Measurements from ENCODE around the gene SLC12A7. TPM values are rescaled to one million over a fixed set of nuclear protein-coding genes. Genes with fewer than 3 reads are reported as not detected.
A peak's percentile ranks its signal among the peaks of the same experiment; 100 is the strongest.

SLC12A7 gene
- total and polyA plus RNA-seq, 7 experiments from 2014 or later, result 6.4 to 101 (median 61.9) TPM

DNA sequence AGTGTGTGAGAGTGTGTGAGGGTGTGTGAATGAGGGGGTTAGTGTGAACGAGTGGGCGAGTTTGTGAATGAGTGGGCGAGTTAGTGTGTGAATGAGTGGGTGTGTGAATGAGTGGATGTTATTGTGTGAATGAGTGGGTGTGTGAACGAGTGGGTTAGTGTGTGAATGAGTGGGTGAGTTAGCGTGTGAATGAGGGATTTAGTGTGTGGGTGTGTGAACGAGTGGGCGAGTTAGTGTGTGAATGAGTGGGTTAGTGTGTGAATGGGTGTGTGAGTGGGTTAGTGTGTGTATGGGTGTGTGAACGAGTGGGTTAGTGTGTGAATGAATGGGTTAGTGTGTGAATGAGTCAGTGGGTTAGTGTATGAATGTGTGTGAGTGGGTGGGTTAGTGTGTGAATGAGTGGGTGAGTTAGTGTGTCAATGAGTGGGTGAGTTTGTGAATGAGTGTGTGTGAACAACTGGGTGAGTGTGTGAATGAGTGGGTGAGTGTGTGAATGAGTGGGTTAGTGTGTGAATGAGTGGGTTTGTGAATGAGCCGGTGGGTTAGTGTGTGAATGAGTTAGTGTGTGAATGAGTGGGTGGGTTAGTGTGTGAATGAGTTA is 65.8 kb downstream of the SLC12A7 start:
- no peak for ATAC-seq
- no peak overlapping the region for H3K4me3 Mint-ChIP-seq
- H3K9me3 Mint-ChIP-seq, result peaks cover 0 to 75% (median 0%) of the 10 kb centered on the region in 11 donors
- intact Hi-C loops (cut with micrococcal nuclease), result no loop called here
- no peak overlapping the region for H3K4me3 ChIP-seq (ENCODE audit: low read length)
- no peak overlapping the region for H3K27ac ChIP-seq (ENCODE audit: low read depth, low read length)
- peak overlapping the region in 3 of 9 donors; percentile 16 to 25 (median 18) for H3K27ac Mint-ChIP-seq
- H3K4me1 ChIP-seq (ENCODE audit: control insufficient read depth in 2 of 2, insufficient read depth in 2 of 2, low read length in 2 of 2), result no peaks in the 10 kb centered on the region
- H3K36me3 ChIP-seq (ENCODE audit: control insufficient read depth in 2 of 3, insufficient read depth in 3 of 3, low read length in 3 of 3), result no peaks in the 10 kb centered on the region
- peaks cover 0 to 69% (median 0%) of the 10 kb centered on the region in 5 donors for H3K36me3 Mint-ChIP-seq
- DNase-seq, result no peak
- peaks cover 0 to 40% (median 10%) of the 10 kb centered on the region in 7 donors for H3K4me1 Mint-ChIP-seq
- no peaks in the 10 kb centered on the region for H3K9me3 ChIP-seq (ENCODE audit: control insufficient read depth in 2 of 3, low read length in 3 of 3)
- CTCF ChIA-PET, result no interaction called here
- POLR2A ChIA-PET, result no interaction called here
- H3K27me3 ChIP-seq (ENCODE audit: control insufficient read depth in 2 of 2, insufficient read depth in 2 of 2, low read length in 2 of 2), result no peaks in the 10 kb centered on the region
- H3K27me3 Mint-ChIP-seq, result no peaks in the 10 kb centered on the region

DNA sequence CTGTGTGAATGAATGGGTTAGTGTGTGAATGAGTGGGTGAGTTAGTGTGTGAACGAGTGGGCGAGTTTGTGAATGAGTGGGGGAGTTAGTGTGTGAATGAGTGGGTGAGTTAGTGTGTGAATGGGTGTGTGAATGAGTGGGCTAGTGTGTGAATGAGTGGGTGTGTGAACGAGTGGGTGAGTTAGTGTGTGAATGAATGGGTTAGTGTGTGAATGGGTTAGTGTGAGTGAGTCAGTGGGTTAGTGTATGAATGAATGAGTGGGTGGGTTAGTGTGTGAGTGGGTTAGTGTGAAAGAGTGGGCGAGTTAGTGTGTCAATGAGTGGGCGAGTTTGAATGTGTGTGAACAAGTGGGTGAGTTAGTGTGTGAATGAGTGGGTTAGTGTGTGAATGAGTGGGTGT is 67.7 kb downstream of the SLC12A7 start:
- no peak for ATAC-seq
- H3K36me3 ChIP-seq (ENCODE audit: control insufficient read depth in 2 of 3, insufficient read depth in 3 of 3, low read length in 3 of 3), result no peaks in the 10 kb centered on the region
- H3K4me3 ChIP-seq (ENCODE audit: low read length), result no peak overlapping the region
- Mint-ChIP-seq H3K4me1 (peaks cover 0 to 45% (median 10%) of the 10 kb centered on the region in 7 donors), H3K4me3 (no peak overlapping the region), H3K36me3 (peaks cover 0 to 71% (median 0%) of the 10 kb centered on the region in 5 donors), H3K27ac (peak overlapping the region in 2 of 9 donors; percentile 38 to 48), H3K9me3 (peaks cover 0 to 78% (median 0%) of the 10 kb centered on the region in 11 donors), H3K27me3 (no peaks in the 10 kb centered on the region)
- intact Hi-C loops (cut with micrococcal nuclease), result no loop called here
- H3K27me3 ChIP-seq (ENCODE audit: control insufficient read depth in 2 of 2, insufficient read depth in 2 of 2, low read length in 2 of 2), result no peaks in the 10 kb centered on the region
- no peak overlapping the region for H3K27ac ChIP-seq (ENCODE audit: low read depth, low read length)
- H3K4me1 ChIP-seq (ENCODE audit: control insufficient read depth in 2 of 2, insufficient read depth in 2 of 2, low read length in 2 of 2), result no peaks in the 10 kb centered on the region
- ChIA-PET POLR2A (no interaction called here), CTCF (no interaction called here)
- no peaks in the 10 kb centered on the region for H3K9me3 ChIP-seq (ENCODE audit: control insufficient read depth in 2 of 3, low read length in 3 of 3)
- DNase-seq, result no peak

DNA sequence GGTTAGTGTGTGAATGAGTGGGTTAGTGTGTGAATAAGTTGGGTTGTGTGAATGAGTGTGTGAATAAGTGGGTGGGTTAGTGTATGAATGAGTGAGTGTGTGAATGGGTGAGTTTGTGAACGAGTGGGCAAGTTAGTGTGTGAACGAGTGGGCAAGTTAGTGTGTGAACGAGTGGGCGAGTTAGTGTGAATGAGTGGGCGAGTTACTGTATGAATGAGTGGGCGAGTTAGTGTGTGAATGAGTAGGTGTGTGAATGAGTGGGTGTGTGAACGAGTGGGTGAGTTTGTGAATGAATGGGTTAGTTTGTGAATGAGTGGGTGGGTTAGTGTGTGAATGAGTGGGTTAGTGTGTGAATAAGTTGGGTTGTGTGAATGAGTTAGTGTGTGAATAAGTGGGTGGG is 68.5 kb downstream of the SLC12A7 start:
- H3K4me1 ChIP-seq (ENCODE audit: control insufficient read depth in 2 of 2, insufficient read depth in 2 of 2, low read length in 2 of 2), result no peaks in the 10 kb centered on the region
- no peak for DNase-seq
- no peak overlapping the region for H3K27ac ChIP-seq (ENCODE audit: low read depth, low read length)
- H3K4me3 ChIP-seq (ENCODE audit: low read length), result no peak overlapping the region
- CTCF ChIA-PET, result no interaction called here
- H3K36me3 Mint-ChIP-seq, result peaks cover 0 to 68% (median 0%) of the 10 kb centered on the region in 5 donors
- no peaks in the 10 kb centered on the region for H3K36me3 ChIP-seq (ENCODE audit: control insufficient read depth in 2 of 3, insufficient read depth in 3 of 3, low read length in 3 of 3)
- POLR2A ChIA-PET, result no interaction called here
- no peaks in the 10 kb centered on the region for H3K27me3 ChIP-seq (ENCODE audit: control insufficient read depth in 2 of 2, insufficient read depth in 2 of 2, low read length in 2 of 2)
- H3K27me3 Mint-ChIP-seq, result no peaks in the 10 kb centered on the region
- peaks cover 0 to 45% (median 9%) of the 10 kb centered on the region in 7 donors for H3K4me1 Mint-ChIP-seq
- no peaks in the 10 kb centered on the region for H3K9me3 ChIP-seq (ENCODE audit: control insufficient read depth in 2 of 3, low read length in 3 of 3)
- ATAC-seq, result no peak
- peaks cover 0 to 75% (median 0%) of the 10 kb centered on the region in 11 donors for H3K9me3 Mint-ChIP-seq
- peak overlapping the region in 4 of 9 donors; percentile 20 to 48 (median 30) for H3K27ac Mint-ChIP-seq
- intact Hi-C loops (cut with micrococcal nuclease), result no loop called here
- H3K4me3 Mint-ChIP-seq, result no peak overlapping the region

DNA sequence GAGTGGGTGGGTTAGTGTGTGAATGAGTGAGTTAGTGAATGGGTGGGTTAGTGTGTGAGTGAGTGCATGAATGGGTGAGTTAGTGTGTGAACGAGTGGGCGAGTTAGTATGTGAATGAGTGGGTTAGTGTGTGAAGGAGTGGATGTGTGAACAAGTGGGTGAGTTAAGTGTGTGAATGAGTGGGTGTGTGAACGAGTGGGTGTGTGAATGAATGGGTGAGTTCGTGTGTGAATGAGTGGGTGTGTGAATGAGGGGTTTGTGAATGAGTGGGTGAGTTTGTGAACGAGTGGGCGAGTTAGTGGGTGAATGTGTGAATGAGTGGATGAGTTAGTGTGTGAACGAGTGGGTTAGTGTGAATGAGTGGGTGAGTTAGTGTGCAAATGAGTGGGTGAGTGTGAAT is 69.2 kb downstream of the SLC12A7 start:
- Mint-ChIP-seq H3K9me3 (peaks cover 0 to 68% (median 0%) of the 10 kb centered on the region in 11 donors), H3K36me3 (peaks cover 0 to 61% (median 0%) of the 10 kb centered on the region in 5 donors), H3K27ac (peak overlapping the region in 3 of 9 donors; percentile 26 to 46 (median 33)), H3K4me1 (peaks cover 0 to 45% (median 7%) of the 10 kb centered on the region in 7 donors), H3K27me3 (no peaks in the 10 kb centered on the region), H3K4me3 (no peak overlapping the region)
- H3K36me3 ChIP-seq (ENCODE audit: control insufficient read depth in 2 of 3, insufficient read depth in 3 of 3, low read length in 3 of 3), result no peaks in the 10 kb centered on the region
- ATAC-seq (no peak), DNase-seq (no peak)
- CTCF ChIA-PET, result no interaction called here
- no peak overlapping the region for H3K27ac ChIP-seq (ENCODE audit: low read depth, low read length)
- intact Hi-C loops (cut with micrococcal nuclease), result no loop called here
- H3K4me1 ChIP-seq (ENCODE audit: control insufficient read depth in 2 of 2, insufficient read depth in 2 of 2, low read length in 2 of 2), result no peaks in the 10 kb centered on the region
- no peak overlapping the region for H3K4me3 ChIP-seq (ENCODE audit: low read length)
- no peaks in the 10 kb centered on the region for H3K27me3 ChIP-seq (ENCODE audit: control insufficient read depth in 2 of 2, insufficient read depth in 2 of 2, low read length in 2 of 2)
- H3K9me3 ChIP-seq (ENCODE audit: control insufficient read depth in 2 of 3, low read length in 3 of 3), result no peaks in the 10 kb centered on the region
- POLR2A ChIA-PET, result no interaction called here

DNA sequence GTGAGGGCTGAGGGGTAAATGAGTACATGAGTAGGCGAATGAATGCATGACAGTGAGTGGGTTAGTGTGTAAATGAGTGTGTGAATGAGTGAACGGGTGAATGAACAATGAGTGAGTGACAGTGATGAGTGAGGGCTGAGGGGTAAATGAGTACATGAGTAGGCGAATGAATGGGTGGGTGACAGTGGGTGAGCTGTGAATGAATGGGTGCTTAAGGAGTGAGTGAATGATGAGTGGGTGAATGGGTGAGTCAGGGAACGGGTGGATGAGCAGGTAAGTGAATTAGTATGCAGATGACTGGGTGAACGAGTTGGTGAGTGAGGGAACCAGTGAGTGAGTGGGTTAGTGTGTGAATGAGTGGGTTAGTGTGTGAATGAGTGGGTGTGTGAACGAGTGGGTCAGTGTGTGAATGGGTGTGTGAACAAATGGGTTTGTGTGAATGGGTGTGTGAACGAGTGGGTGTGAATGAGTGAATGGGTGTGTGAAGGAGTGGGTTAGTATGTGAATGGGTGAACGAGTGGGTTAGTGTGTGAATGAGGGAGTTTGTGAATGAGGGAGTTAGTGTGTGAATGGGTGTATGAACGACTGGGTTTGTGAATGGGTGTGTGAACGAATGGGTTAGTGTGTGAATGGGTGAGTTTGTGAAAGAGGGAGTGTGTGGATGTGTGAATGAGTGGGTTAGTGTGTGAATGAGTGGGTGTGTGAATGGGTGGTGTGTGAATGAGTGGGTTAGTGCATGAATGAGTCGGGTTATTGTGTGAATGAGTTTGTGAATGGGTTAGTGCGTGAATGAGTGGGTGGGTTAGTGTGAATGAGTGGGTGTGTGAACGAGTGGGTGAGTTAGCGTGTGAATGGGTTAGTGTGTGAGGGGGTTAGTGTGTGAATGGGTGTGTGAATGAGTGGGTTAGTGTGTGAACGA is 70.4 kb downstream of the SLC12A7 start:
- peaks cover 0 to 57% (median 0%) of the 10 kb centered on the region in 11 donors for H3K9me3 Mint-ChIP-seq
- ATAC-seq, result no peak
- POLR2A ChIA-PET, result no interaction called here

DNA sequence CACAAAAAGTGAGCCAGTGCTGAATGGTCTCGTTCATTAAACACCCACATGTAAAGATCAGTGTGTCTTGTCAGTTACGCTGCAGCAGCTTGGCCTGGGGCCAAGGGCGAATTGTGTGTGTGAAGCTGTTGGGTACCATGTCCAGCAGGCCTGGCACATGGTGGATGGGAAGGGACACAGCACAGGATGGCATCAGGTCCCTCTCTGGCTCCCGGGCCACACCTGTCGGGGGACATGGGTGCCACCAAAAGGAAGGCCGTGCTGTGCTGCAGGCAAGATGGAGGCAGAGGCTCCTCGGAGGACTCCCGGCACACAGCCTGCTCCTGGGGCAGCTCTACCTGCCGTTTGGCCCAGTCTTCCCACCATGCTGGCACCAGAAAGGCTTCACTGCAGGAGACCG is 71.3 kb downstream of the SLC12A7 start:
- ChIA-PET CTCF (no interaction called here), POLR2A (no interaction called here)
- no peak for DNase-seq
- Histone ChIP-seq H3K4me1 (ENCODE audit: control insufficient read depth in 2 of 2, insufficient read depth in 2 of 2, low read length in 2 of 2) (no peaks in the 10 kb centered on the region), H3K4me3 (ENCODE audit: low read length) (no peak overlapping the region), H3K9me3 (ENCODE audit: control insufficient read depth in 2 of 3, low read length in 3 of 3) (no peaks in the 10 kb centered on the region), H3K36me3 (ENCODE audit: control insufficient read depth in 2 of 3, insufficient read depth in 3 of 3, low read length in 3 of 3) (no peaks in the 10 kb centered on the region), H3K27me3 (ENCODE audit: control insufficient read depth in 2 of 2, insufficient read depth in 2 of 2, low read length in 2 of 2) (no peaks in the 10 kb centered on the region), H3K27ac (ENCODE audit: low read depth, low read length) (no peak overlapping the region)
- intact Hi-C loops (cut with micrococcal nuclease), result no loop called here
- H3K27ac Mint-ChIP-seq, result no peak overlapping the region
- peaks cover 0 to 41% (median 0%) of the 10 kb centered on the region in 5 donors for H3K36me3 Mint-ChIP-seq
- peaks cover 0 to 48% (median 0%) of the 10 kb centered on the region in 11 donors for H3K9me3 Mint-ChIP-seq
- H3K27me3 Mint-ChIP-seq, result no peaks in the 10 kb centered on the region
- ATAC-seq, result no peak
- H3K4me1 Mint-ChIP-seq, result peaks cover 0 to 45% (median 3%) of the 10 kb centered on the region in 7 donors
- H3K4me3 Mint-ChIP-seq, result no peak overlapping the region

More for the DNA sequence above, 70.4 kb downstream of the SLC12A7 start:
- Histone ChIP-seq H3K4me1 (ENCODE audit: control insufficient read depth in 2 of 2, insufficient read depth in 2 of 2, low read length in 2 of 2) (no peaks in the 10 kb centered on the region), H3K9me3 (ENCODE audit: control insufficient read depth in 2 of 3, low read length in 3 of 3) (no peaks in the 10 kb centered on the region), H3K4me3 (ENCODE audit: low read length) (no peak overlapping the region), H3K27me3 (ENCODE audit: control insufficient read depth in 2 of 2, insufficient read depth in 2 of 2, low read length in 2 of 2) (no peaks in the 10 kb centered on the region), H3K27ac (ENCODE audit: low read depth, low read length) (no peak overlapping the region), H3K36me3 (ENCODE audit: control insufficient read depth in 2 of 3, insufficient read depth in 3 of 3, low read length in 3 of 3) (no peaks in the 10 kb centered on the region)
- no peaks in the 10 kb centered on the region for H3K27me3 Mint-ChIP-seq
- CTCF ChIA-PET, result no interaction called here
- H3K36me3 Mint-ChIP-seq, result peaks cover 0 to 50% (median 0%) of the 10 kb centered on the region in 5 donors
- peak overlapping the region in 4 of 9 donors; percentile 20 to 91 (median 48) for H3K27ac Mint-ChIP-seq
- no peak overlapping the region for H3K4me3 Mint-ChIP-seq
- no peak for DNase-seq
- intact Hi-C loops (cut with micrococcal nuclease), result no loop called here
- peaks cover 0 to 45% (median 7%) of the 10 kb centered on the region in 7 donors for H3K4me1 Mint-ChIP-seq
